SK-N-SH treated with all-trans-retinoic acid at 6 μM for 48 hours (cell line): ENCODE data around the gene RBM23.
A peak's percentile ranks its signal among the peaks of the same experiment; 100 is the strongest.

ENCODE experiments used
- ATAC-seq: fragments of 200-7000 bp; cut with Tn5 transposase; 3 replicates; pipeline ENCODE4 v1.9.1; 2020; ENCODE audit warnings: mild to moderate bottlenecking, moderate library complexity
- CSDC2 ChIP-seq: fragments of 250-450 bp; sonication (Bioruptor Pico); IDR thresholded peaks from 2 replicates; pipeline ENCODE4 v1.5.0; 2020; ENCODE audit warnings: mild to moderate bottlenecking, moderate library complexity
- ESRRG ChIP-seq: fragments of 250-450 bp; sonication (Bioruptor Pico); IDR thresholded peaks from 2 replicates; pipeline ENCODE4 v1.6.1; 2021; ENCODE audit warnings: mild to moderate bottlenecking
- GLIS3 ChIP-seq: fragments of 250-450 bp; sonication (Bioruptor Pico); IDR thresholded peaks from 2 replicates; pipeline ENCODE4 v1.5.0; 2020; ENCODE audit warnings: mild to moderate bottlenecking, moderate library complexity
- ISL1 ChIP-seq: fragments of 250-450 bp; sonication (Bioruptor Pico); IDR thresholded peaks from 2 replicates; pipeline ENCODE4 v2.1.2; 2022; ENCODE audit warnings: mild to moderate bottlenecking, moderate library complexity
- OSR1 ChIP-seq: fragments of 250-450 bp; sonication (Bioruptor Pico); IDR thresholded peaks from 2 replicates; pipeline ENCODE4 v1.8.0; 2022; ENCODE audit warnings: moderate library complexity, mild to moderate bottlenecking, inconsistent platforms
- PPARA ChIP-seq: fragments of 250-450 bp; sonication (Bioruptor Pico); IDR thresholded peaks from 2 replicates; pipeline ENCODE4 v1.5.0; 2020; ENCODE audit warnings: mild to moderate bottlenecking, borderline replicate concordance
- RARB ChIP-seq: fragments of 250-450 bp; sonication (Bioruptor Pico); IDR thresholded peaks from 2 replicates; pipeline ENCODE4 v1.8.0; 2021; ENCODE audit warnings: mild to moderate bottlenecking, moderate library complexity
- SNAI2 ChIP-seq: fragments of 250-450 bp; sonication (Bioruptor Pico); IDR thresholded peaks from 2 replicates; pipeline ENCODE4 v1.5.0; 2020; ENCODE audit warnings: mild to moderate bottlenecking, moderate library complexity
- TCF4 ChIP-seq: fragments of 250-450 bp; sonication (Bioruptor Pico); IDR thresholded peaks from 2 replicates; pipeline ENCODE4 v1.8.0; 2021; ENCODE audit warnings: mild to moderate bottlenecking, moderate library complexity, borderline replicate concordance
- TOX ChIP-seq: fragments of 250-450 bp; sonication (Bioruptor Pico); IDR thresholded peaks from 2 replicates; pipeline ENCODE4 v1.8.0; 2021; ENCODE audit warnings: mild to moderate bottlenecking, moderate library complexity, borderline replicate concordance
- ZC3H10 ChIP-seq: fragments of 250-450 bp; sonication (Bioruptor Pico); IDR thresholded peaks from 2 replicates; pipeline ENCODE4 v1.5.1; 2021; ENCODE audit warnings: mild to moderate bottlenecking, moderate library complexity
- ZNF565 ChIP-seq: fragments of 450-650 bp; formaldehyde crosslinking; conservative IDR thresholded peaks from 2 replicates; pipeline ENCODE4 v1.5.0; 2020; ENCODE audit warnings: low read depth, mild to moderate bottlenecking, moderate library complexity
- ZNF8 ChIP-seq: fragments of 450-650 bp; formaldehyde crosslinking; IDR thresholded peaks from 2 replicates; pipeline ENCODE4 v1.5.0; 2020; ENCODE audit warnings: mild to moderate bottlenecking, moderate library complexity
- TF ChIP-seq, protein P1 (sequence below): fragments of 250-450 bp; sonication (Bioruptor Pico); IDR thresholded peaks from 2 replicates; pipeline ENCODE4 v1.8.0; 2020; ENCODE audit warnings: mild to moderate bottlenecking, moderate library complexity, borderline replicate concordance
- TF ChIP-seq, protein P2 (sequence below): fragments of 250-450 bp; sonication (Bioruptor Pico); IDR thresholded peaks from 2 replicates; pipeline ENCODE4 v1.5.1; 2021; ENCODE audit warnings: mild to moderate bottlenecking, moderate library complexity
- TF ChIP-seq, protein P3 (sequence below): fragments of 250-450 bp; sonication (Bioruptor Pico); IDR thresholded peaks from 2 replicates; pipeline ENCODE4 v1.8.0; 2021; ENCODE audit warnings: low read depth, mild to moderate bottlenecking, moderate library complexity, borderline replicate concordance
- TF ChIP-seq, protein P4 (sequence below): fragments of 250-450 bp; sonication (Bioruptor Pico); IDR thresholded peaks from 2 replicates; pipeline ENCODE4 v1.5.1; 2020; ENCODE audit warnings: low read depth, mild to moderate bottlenecking, moderate library complexity
- TF ChIP-seq, protein P5 (sequence below): fragments of 250-450 bp; sonication (Bioruptor Pico); IDR thresholded peaks from 2 replicates; pipeline ENCODE4 v1.5.0; 2020; ENCODE audit warnings: mild to moderate bottlenecking, moderate library complexity

The RBM23 gene

DNA sequence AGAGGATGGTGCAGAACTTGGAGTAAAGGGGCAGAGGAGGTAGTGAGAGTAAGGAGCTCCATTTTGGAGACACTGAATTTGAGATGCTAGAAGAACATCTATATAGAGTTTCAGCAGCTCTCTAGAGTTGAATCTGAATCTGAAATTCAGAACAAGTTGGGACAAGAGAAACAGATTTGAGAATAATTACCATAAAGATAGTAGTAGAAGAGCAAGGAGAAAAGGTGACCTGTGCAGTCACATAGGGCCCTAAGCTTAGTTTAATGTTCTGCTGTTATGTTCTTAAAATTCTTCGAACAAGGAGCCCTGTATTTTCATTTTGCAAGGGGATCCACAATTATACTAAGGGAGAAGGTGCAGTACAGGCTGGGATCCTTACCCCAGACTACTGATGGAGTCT is 28.5 kb downstream of the RBM23 start (continued):
- TF ChIP-seq, protein P1, sequence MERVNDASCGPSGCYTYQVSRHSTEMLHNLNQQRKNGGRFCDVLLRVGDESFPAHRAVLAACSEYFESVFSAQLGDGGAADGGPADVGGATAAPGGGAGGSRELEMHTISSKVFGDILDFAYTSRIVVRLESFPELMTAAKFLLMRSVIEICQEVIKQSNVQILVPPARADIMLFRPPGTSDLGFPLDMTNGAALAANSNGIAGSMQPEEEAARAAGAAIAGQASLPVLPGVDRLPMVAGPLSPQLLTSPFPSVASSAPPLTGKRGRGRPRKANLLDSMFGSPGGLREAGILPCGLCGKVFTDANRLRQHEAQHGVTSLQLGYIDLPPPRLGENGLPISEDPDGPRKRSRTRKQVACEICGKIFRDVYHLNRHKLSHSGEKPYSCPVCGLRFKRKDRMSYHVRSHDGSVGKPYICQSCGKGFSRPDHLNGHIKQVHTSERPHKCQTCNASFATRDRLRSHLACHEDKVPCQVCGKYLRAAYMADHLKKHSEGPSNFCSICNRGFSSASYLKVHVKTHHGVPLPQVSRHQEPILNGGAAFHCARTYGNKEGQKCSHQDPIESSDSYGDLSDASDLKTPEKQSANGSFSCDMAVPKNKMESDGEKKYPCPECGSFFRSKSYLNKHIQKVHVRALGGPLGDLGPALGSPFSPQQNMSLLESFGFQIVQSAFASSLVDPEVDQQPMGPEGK: no peak
- TF ChIP-seq TCF4 (CRISPR knock-in tag): no peak
- TF ChIP-seq, all 23 proteins: peak for 0

DNA sequence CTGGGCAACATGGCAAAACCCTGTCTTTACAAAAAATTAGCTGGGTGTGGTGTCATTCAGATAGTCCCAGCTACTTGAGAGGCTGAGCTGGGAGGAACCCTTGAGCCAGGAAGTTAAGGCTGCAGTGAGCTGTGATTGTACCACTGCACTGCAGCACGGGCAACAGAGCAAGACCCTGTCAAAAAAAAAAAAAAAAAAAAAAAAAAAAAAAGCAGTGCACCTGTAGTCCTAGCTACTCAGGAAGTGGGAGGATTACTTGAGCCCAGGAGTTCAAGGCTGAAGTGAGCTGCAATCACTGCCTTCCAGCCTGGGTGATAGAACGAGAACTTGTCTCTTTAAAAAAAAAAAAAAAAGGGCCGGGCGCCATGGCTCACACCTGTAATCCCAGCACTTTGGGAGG is 30.3 kb downstream of the RBM23 start:
- TF ChIP-seq TOX (CRISPR knock-in tag) (no peak), ZNF8 (CRISPR knock-in tag) (no peak), ZC3H10 (CRISPR knock-in tag) (no peak)
- TF ChIP-seq, protein P2, sequence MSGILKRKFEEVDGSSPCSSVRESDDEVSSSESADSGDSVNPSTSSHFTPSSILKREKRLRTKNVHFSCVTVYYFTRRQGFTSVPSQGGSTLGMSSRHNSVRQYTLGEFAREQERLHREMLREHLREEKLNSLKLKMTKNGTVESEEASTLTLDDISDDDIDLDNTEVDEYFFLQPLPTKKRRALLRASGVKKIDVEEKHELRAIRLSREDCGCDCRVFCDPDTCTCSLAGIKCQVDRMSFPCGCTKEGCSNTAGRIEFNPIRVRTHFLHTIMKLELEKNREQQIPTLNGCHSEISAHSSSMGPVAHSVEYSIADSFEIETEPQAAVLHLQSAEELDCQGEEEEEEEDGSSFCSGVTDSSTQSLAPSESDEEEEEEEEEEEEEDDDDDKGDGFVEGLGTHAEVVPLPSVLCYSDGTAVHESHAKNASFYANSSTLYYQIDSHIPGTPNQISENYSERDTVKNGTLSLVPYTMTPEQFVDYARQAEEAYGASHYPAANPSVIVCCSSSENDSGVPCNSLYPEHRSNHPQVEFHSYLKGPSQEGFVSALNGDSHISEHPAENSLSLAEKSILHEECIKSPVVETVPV (CRISPR knock-in tag): no peak
- no peak for ATAC-seq

DNA sequence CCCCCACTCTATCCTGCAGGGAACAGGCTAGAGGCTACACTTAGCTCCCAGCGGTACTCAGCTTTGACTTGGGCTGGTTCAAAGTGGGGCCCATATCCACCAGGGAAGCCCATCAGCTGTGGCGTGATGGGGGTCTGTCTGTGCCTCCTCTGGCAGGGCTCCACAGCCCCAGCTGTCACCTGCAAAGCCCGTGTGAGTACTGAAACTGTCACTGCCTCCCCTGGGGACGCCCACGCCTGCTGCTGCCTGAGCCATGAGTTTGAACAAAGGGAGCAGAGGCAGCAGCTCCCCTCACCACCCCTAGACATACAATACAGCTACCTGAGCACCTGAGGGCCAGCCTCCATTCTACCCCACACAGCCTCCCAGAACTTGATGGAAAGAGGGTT is 31.0 kb downstream of the RBM23 start:
- no peak for ATAC-seq
- no peak for TF ChIP-seq PPARA (CRISPR knock-in tag)
- no peak for TF ChIP-seq RARB (CRISPR knock-in tag)
- TF ChIP-seq ZNF8 (CRISPR knock-in tag): no peak
- no peak for TF ChIP-seq ZNF565
- TF ChIP-seq OSR1: no peak
- TF ChIP-seq, protein P3, sequence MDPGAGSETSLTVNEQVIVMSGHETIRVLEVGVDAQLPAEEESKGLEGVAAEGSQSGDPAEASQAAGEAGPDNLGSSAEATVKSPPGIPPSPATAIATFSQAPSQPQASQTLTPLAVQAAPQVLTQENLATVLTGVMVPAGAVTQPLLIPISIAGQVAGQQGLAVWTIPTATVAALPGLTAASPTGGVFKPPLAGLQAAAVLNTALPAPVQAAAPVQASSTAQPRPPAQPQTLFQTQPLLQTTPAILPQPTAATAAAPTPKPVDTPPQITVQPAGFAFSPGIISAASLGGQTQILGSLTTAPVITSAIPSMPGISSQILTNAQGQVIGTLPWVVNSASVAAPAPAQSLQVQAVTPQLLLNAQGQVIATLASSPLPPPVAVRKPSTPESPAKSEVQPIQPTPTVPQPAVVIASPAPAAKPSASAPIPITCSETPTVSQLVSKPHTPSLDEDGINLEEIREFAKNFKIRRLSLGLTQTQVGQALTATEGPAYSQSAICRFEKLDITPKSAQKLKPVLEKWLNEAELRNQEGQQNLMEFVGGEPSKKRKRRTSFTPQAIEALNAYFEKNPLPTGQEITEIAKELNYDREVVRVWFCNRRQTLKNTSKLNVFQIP (CRISPR knock-in tag): no peak
- TF ChIP-seq TCF4 (CRISPR knock-in tag): no peak
- no peak for TF ChIP-seq ISL1 (CRISPR knock-in tag)
- no peak for TF ChIP-seq SNAI2 (CRISPR knock-in tag)
- TF ChIP-seq, protein P4, sequence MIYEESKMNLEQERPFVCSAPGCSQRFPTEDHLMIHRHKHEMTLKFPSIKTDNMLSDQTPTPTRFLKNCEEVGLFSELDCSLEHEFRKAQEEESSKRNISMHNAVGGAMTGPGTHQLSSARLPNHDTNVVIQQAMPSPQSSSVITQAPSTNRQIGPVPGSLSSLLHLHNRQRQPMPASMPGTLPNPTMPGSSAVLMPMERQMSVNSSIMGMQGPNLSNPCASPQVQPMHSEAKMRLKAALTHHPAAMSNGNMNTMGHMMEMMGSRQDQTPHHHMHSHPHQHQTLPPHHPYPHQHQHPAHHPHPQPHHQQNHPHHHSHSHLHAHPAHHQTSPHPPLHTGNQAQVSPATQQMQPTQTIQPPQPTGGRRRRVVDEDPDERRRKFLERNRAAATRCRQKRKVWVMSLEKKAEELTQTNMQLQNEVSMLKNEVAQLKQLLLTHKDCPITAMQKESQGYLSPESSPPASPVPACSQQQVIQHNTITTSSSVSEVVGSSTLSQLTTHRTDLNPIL (CRISPR knock-in tag): no peak

DNA sequence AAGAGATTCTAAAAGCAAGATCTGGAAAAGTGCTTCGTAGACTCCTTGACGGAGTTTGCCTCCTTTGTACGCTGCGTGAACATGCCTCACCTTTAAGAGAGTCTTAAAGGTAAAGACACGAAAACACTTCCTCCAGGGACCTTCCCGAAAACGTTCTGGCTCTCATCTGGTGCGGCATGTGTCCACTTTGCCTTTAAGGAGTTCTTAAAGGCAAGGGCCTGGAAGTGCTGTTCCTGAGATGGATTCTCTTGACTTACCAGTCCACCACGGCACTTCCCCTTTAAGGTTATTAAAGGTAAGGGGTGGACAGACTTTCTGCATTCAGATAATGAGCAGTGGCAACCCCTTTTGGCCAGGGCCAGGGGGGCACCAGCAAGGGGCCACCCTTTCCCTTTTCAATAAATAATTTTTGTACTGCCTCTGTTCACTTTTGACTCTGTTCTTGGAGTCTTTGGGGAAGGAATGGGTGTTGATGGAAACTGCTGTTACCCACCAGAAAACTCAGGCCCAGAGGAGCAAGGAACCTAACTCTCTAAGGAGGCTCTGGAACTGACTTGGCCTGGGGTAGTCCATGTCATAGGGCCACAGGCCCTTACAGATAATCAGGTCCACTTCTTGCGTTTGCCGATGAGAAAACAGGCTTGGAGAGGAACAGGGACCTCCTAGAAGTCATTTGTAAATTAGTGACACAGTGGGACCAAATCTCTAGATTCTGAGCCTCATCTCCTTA is 31.5 kb downstream of the RBM23 start:
- peak; percentile 91 for ATAC-seq
- TF ChIP-seq TCF4 (CRISPR knock-in tag) (no peak), ZNF565 (no peak), PPARA (CRISPR knock-in tag) (no peak), ESRRG (no peak), ZC3H10 (CRISPR knock-in tag) (no peak), SNAI2 (CRISPR knock-in tag) (no peak), GLIS3 (CRISPR knock-in tag) (no peak), CSDC2 (no peak), ZNF8 (CRISPR knock-in tag) (no peak)
- TF ChIP-seq, protein P4 (CRISPR knock-in tag): no peak
- TF ChIP-seq, protein P1: no peak
- TF ChIP-seq, protein P2 (CRISPR knock-in tag): no peak
- TF ChIP-seq, protein P5, sequence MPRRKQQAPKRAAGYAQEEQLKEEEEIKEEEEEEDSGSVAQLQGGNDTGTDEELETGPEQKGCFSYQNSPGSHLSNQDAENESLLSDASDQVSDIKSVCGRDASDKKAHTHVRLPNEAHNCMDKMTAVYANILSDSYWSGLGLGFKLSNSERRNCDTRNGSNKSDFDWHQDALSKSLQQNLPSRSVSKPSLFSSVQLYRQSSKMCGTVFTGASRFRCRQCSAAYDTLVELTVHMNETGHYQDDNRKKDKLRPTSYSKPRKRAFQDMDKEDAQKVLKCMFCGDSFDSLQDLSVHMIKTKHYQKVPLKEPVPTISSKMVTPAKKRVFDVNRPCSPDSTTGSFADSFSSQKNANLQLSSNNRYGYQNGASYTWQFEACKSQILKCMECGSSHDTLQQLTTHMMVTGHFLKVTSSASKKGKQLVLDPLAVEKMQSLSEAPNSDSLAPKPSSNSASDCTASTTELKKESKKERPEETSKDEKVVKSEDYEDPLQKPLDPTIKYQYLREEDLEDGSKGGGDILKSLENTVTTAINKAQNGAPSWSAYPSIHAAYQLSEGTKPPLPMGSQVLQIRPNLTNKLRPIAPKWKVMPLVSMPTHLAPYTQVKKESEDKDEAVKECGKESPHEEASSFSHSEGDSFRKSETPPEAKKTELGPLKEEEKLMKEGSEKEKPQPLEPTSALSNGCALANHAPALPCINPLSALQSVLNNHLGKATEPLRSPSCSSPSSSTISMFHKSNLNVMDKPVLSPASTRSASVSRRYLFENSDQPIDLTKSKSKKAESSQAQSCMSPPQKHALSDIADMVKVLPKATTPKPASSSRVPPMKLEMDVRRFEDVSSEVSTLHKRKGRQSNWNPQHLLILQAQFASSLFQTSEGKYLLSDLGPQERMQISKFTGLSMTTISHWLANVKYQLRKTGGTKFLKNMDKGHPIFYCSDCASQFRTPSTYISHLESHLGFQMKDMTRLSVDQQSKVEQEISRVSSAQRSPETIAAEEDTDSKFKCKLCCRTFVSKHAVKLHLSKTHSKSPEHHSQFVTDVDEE (CRISPR knock-in tag): no peak
